H1 (cell line): Measurements from ENCODE around the gene HMCN2. TPM values are rescaled to one million over a fixed set of nuclear protein-coding genes. Genes with fewer than 3 reads are reported as not detected.

Experiments
- CHD7 ChIP-seq: fragments of 300-600 bp; sonication (generic); IDR thresholded peaks from 2 replicates; pipeline ENCODE4 v1.7.1; 2012; ENCODE audit warnings: low read length, moderate library complexity, mild to moderate bottlenecking, inconsistent platforms; ENCODE audit not compliant: insufficient replicate concordance
- MAFK ChIP-seq: IDR thresholded peaks from 2 replicates; pipeline ENCODE4 v1.6.1; 2012; ENCODE audit warnings: low read depth, mild to moderate bottlenecking, improper control_type of control experiment, low read length
- NRF1 ChIP-seq: IDR thresholded peaks from 2 replicates; pipeline ENCODE4 v1.6.1; 2011; ENCODE audit warnings: mild to moderate bottlenecking, low read depth, low read length, improper control_type of control experiment
- POU5F1 ChIP-seq: IDR thresholded peaks from 2 replicates; pipeline ENCODE4 v1.6.1; 2011; ENCODE audit warnings: low read depth, mild to moderate bottlenecking, low read length, moderate library complexity
- SP2 ChIP-seq: IDR thresholded peaks from 2 replicates; pipeline ENCODE4 v1.6.1; 2012; ENCODE audit warnings: mild to moderate bottlenecking, low read length, inconsistent platforms
- TCF12 ChIP-seq: IDR thresholded peaks from 2 replicates; pipeline ENCODE4 v1.6.1; 2011; ENCODE audit warnings: low read depth, mild to moderate bottlenecking, low read length
- polyA plus RNA-seq, 7 experiments: library from polyadenylated mRNA; depleted of rRNA in 3 of 7; stranded (reverse) in 5 of 7; unstranded in 2 of 7; fragments of >200 nt in 5 of 7; fragments of 200-250 nt in 2 of 7; gene quantifications; 1 replicate in 5 of 7; 2 replicates in 1 of 7; 4 replicates in 1 of 7; pipeline versions ENCODE4 v1.2.1 to v1.2.3, GENCODE V29; 2011 to 2013; ENCODE audit warnings: missing spikeins in 2 of 7, mixed read lengths in 2 of 7
- total RNA-seq: library from RNA; stranded (reverse); fragmentation: NEBNext Ultra II Directional; extraction: Animal tissue kit (Norgen Biotek cat#: 25700); gene quantifications from 2 replicates; pipeline ENCODE4 v1.2.1, GENCODE V29; 2021

Gene HMCN2
- total and polyA plus RNA-seq, 2 of the 8 experiments (the other 6 are each of a cell fraction or from before 2014, with no cell fraction given), result 5.0 to 9.1 TPM

GRCh38 chr9:130230631-130231030, 34.9 kb upstream of the HMCN2 start (continued):
- TF ChIP-seq CHD7 (no peak), NRF1 (no peak), POU5F1 (no peak), TCF12 (no peak), MAFK (no peak), SP2 (no peak)
